H1 (cell line): ENCODE data around the gene AQP2. TPM values are rescaled to one million over a fixed set of nuclear protein-coding genes. Genes with fewer than 3 reads are reported as not detected.

Experiments used
- CTCF ChIA-PET: fragments of 300-600 bp; sonication (Branson Sonifier 250); formaldehyde crosslinking; loops from one replicate; lab custom pipeline; 2021; ENCODE audit not compliant: partially characterized antibody; lab: Charles Lee
- POLR2A ChIA-PET: fragments of 300-600 bp; sonication (Branson Sonifier 250); formaldehyde crosslinking; loops from one replicate; lab custom pipeline; 2021; ENCODE audit warnings: inconsistent platforms; ENCODE audit not compliant: partially characterized antibody; lab: Charles Lee
- DNase-seq, 2 experiments: peaks; one replicate each; pipeline versions ENCODE4 v3.0.0 to v3.0.0-alpha.2; 2010 to 2022; ENCODE audit warnings: low spot score in 2 of 2, low read depth in 1 of 2, mixed read lengths in 1 of 2
- FAIRE-seq: peaks from 2 replicates; lab custom pipeline; 2011; peaks lifted over from hg19 to GRCh38; lab: Jason Lieb, UNC
- H2AFZ ChIP-seq: 2 replicates; pipeline ENCODE4 v1.8.1; 2012; ENCODE audit warnings: low read length, inconsistent platforms
- H2AK5ac ChIP-seq: 2 replicates; pipeline ENCODE4 v1.6.1; 2013; ENCODE audit warnings: low read depth, low read length
- H2BK120ac ChIP-seq: replicated peaks from 2 replicates; pipeline ENCODE3; 2013; ENCODE audit warnings: low read depth, low read length, inconsistent platforms
- H2BK12ac ChIP-seq: 2 replicates; pipeline ENCODE4 v1.6.1; 2013; ENCODE audit warnings: low read depth, low read length
- H2BK15ac ChIP-seq: 2 replicates; pipeline ENCODE4 v1.6.1; 2013; ENCODE audit warnings: low read length
- H2BK20ac ChIP-seq: 2 replicates; pipeline ENCODE4 v1.6.1; 2013; ENCODE audit warnings: low read length
- H2BK5ac ChIP-seq: 2 replicates; pipeline ENCODE4 v1.6.1; 2013; ENCODE audit warnings: low read depth, low read length
- H3K14ac ChIP-seq: 2 replicates; pipeline ENCODE4 v1.6.1; 2013; ENCODE audit warnings: inconsistent platforms; ENCODE audit not compliant: insufficient read length
- H3K18ac ChIP-seq: 2 replicates; pipeline ENCODE4 v1.6.1; 2013; ENCODE audit warnings: low read length; ENCODE audit errors: extremely low read depth
- H3K23ac ChIP-seq: 2 replicates; pipeline ENCODE4 v1.6.1; 2013; ENCODE audit warnings: inconsistent platforms; ENCODE audit not compliant: insufficient read length
- H3K23me2 ChIP-seq: 2 replicates; pipeline ENCODE4 v1.6.1; 2013; ENCODE audit warnings: low read depth, low read length
- H3K27ac ChIP-seq: 2 replicates; pipeline ENCODE4 v1.6.1; 2011; ENCODE audit warnings: low read depth, low read length, inconsistent platforms
- H3K27me3 ChIP-seq, 4 experiments: replicated peaks in 1 of 4; 1 replicate in 1 of 4; 2 replicates in 3 of 4; pipeline versions ENCODE4 v1.6.1 to v1.8.1; 2011 to 2013; ENCODE audit warnings: low read length in 3 of 4, mild to moderate bottlenecking in 3 of 4, inconsistent platforms in 2 of 4, mixed read lengths in 2 of 4, moderate library complexity in 1 of 4; ENCODE audit not compliant: control insufficient read depth in 3 of 4, insufficient read depth in 3 of 4; ENCODE audit errors: extremely low read depth in 1 of 4
- H3K36me3 ChIP-seq, 4 experiments: 2 replicates each; pipeline versions ENCODE4 v1.6.1 to v1.8.1; 2011 to 2013; ENCODE audit warnings: mild to moderate bottlenecking in 4 of 4, low read length in 3 of 4, moderate library complexity in 2 of 4, control low read depth in 1 of 4, inconsistent platforms in 1 of 4; ENCODE audit not compliant: insufficient read depth in 4 of 4, control insufficient read depth in 2 of 4
- H3K4ac ChIP-seq: replicated peaks from 2 replicates; pipeline ENCODE3; 2013; ENCODE audit warnings: low read length, low read depth, mixed read lengths, inconsistent platforms; ENCODE audit not compliant: insufficient read length
- H3K4me1 ChIP-seq, 4 experiments: replicated peaks in 1 of 4; 1 replicate in 1 of 4; 2 replicates in 3 of 4; pipeline versions ENCODE4 v1.6.1 to v1.8.1; 2011 to 2013; ENCODE audit warnings: low read length in 3 of 4, inconsistent platforms in 2 of 4, mixed read lengths in 1 of 4; ENCODE audit not compliant: insufficient read depth in 4 of 4, control insufficient read depth in 3 of 4
- H3K4me2 ChIP-seq, 2 experiments: 2 replicates each; pipeline versions ENCODE4 v1.6.1 to v1.8.1; 2011 to 2013; ENCODE audit warnings: low read depth in 2 of 2, low read length in 2 of 2, control low read depth in 1 of 2, inconsistent platforms in 1 of 2, mild to moderate bottlenecking in 1 of 2; ENCODE audit not compliant: insufficient read depth in 1 of 2
- H3K4me3 ChIP-seq, 4 experiments: fragments of 200-600, 300-600 bp in 1 of 4; sonication (generic), shearing (Covaris generic), sonication (Bioruptor Twin) in 1 of 4; 2 replicates each; pipeline versions ENCODE4 v1.5.1 to v1.8.1; 2011 to 2016; ENCODE audit warnings: low read length in 4 of 4, low read depth in 3 of 4, control low read depth in 2 of 4, inconsistent platforms in 2 of 4, mild to moderate bottlenecking in 2 of 4, mixed read lengths in 1 of 4, moderate library complexity in 1 of 4; ENCODE audit not compliant: insufficient read depth in 2 of 4; ENCODE audit errors: extremely low read depth in 1 of 4
- H3K56ac ChIP-seq: replicated peaks from 2 replicates; pipeline ENCODE3; 2013; ENCODE audit warnings: low read depth, mild to moderate bottlenecking, mixed read lengths, low read length, inconsistent platforms; ENCODE audit not compliant: insufficient read length
- H3K79me1 ChIP-seq: 2 replicates; pipeline ENCODE4 v1.6.1; 2013; ENCODE audit warnings: low read depth, low read length, control low read depth
- H3K79me2 ChIP-seq, 2 experiments: 2 replicates each; pipeline versions ENCODE4 v1.6.1 to v1.8.1; 2012 to 2013; ENCODE audit warnings: low read length in 2 of 2, mild to moderate bottlenecking in 2 of 2, inconsistent platforms in 1 of 2; ENCODE audit not compliant: insufficient read depth in 2 of 2, control insufficient read depth in 1 of 2
- H3K9ac ChIP-seq, 4 experiments: replicated peaks in 1 of 4; 1 replicate in 1 of 4; 2 replicates in 3 of 4; pipeline versions ENCODE4 v1.6.1 to v1.8.1; 2011 to 2013; ENCODE audit warnings: low read depth in 3 of 4, low read length in 3 of 4, control low read depth in 2 of 4, mild to moderate bottlenecking in 2 of 4, moderate library complexity in 2 of 4, inconsistent platforms in 1 of 4; ENCODE audit errors: extremely low read depth in 1 of 4
- H3K9me3 ChIP-seq, 2 experiments: 2 replicates each; pipeline versions ENCODE4 v1.6.1 to v1.8.1; 2012 to 2013; ENCODE audit warnings: mild to moderate bottlenecking in 2 of 2, moderate library complexity in 2 of 2, control low read depth in 1 of 2, inconsistent platforms in 1 of 2, low read depth in 1 of 2, low read length in 1 of 2, mixed read lengths in 1 of 2; ENCODE audit not compliant: insufficient read depth in 2 of 2
- H4K20me1 ChIP-seq, 2 experiments: replicated peaks in 1 of 2; 2 replicates each; pipeline versions ENCODE3 to v1.8.1; 2011 to 2013; ENCODE audit warnings: inconsistent platforms in 2 of 2, low read length in 2 of 2, mild to moderate bottlenecking in 1 of 2; ENCODE audit not compliant: insufficient read depth in 2 of 2, control insufficient read depth in 1 of 2
- H4K5ac ChIP-seq: 2 replicates; pipeline ENCODE4 v1.6.1; 2013; ENCODE audit warnings: low read length, low read depth, mixed read lengths, inconsistent platforms; ENCODE audit not compliant: insufficient read length
- H4K8ac ChIP-seq: 2 replicates; pipeline ENCODE4 v1.8.0; 2013; ENCODE audit warnings: mild to moderate bottlenecking, moderate library complexity, low read length, inconsistent platforms; ENCODE audit not compliant: insufficient read depth; ENCODE audit errors: extremely low read depth
- H4K91ac ChIP-seq: replicated peaks from 2 replicates; pipeline ENCODE3; 2013; ENCODE audit warnings: low read length, mixed read lengths, inconsistent platforms; ENCODE audit not compliant: insufficient read length
- BACH1 ChIP-seq: IDR thresholded peaks from 2 replicates; pipeline ENCODE4 v1.6.1; 2012; ENCODE audit warnings: low read length, improper control_type of control experiment
- CBX8 ChIP-seq: fragments of 300-800, 300-1000 bp; sonication (generic); IDR thresholded peaks from 2 replicates; pipeline ENCODE4 v1.7.1; 2016; ENCODE audit warnings: low read depth, low read length, borderline replicate concordance
- E2F6 ChIP-seq: IDR thresholded peaks from 2 replicates; pipeline ENCODE4 v1.6.1; 2012; ENCODE audit warnings: inconsistent platforms
- EP300 ChIP-seq, 2 experiments: IDR thresholded peaks; 1 replicate in 1 of 2; 2 replicates in 1 of 2; pipeline ENCODE4 v1.6.1; 2011 to 2012; ENCODE audit warnings: low read depth in 2 of 2, low read length in 2 of 2, mild to moderate bottlenecking in 2 of 2, borderline replicate concordance in 1 of 2, inconsistent platforms in 1 of 2, moderate library complexity in 1 of 2
- GTF2F1 ChIP-seq: IDR thresholded peaks from 2 replicates; pipeline ENCODE4 v1.6.1; 2012; ENCODE audit warnings: low read depth, low read length, improper control_type of control experiment, borderline replicate concordance
- MAX ChIP-seq: IDR thresholded peaks from 2 replicates; pipeline ENCODE4 v1.6.1; 2012; ENCODE audit warnings: inconsistent platforms
- POLR2AphosphoS5 ChIP-seq: IDR thresholded peaks from 2 replicates; pipeline ENCODE4 v1.6.1; 2011; ENCODE audit warnings: low read depth, low read length
- RAD21 ChIP-seq, 2 experiments: IDR thresholded peaks in 1 of 2; conservative IDR thresholded peaks in 1 of 2; 2 replicates each; pipeline ENCODE4 v1.6.1; 2011; ENCODE audit warnings: low read depth in 2 of 2, low read length in 2 of 2, improper control_type of control experiment in 1 of 2, inconsistent platforms in 1 of 2, mild to moderate bottlenecking in 1 of 2, moderate library complexity in 1 of 2
- RFX5 ChIP-seq: IDR thresholded peaks from 2 replicates; pipeline ENCODE4 v1.6.1; 2011; ENCODE audit warnings: low read depth, low read length, improper control_type of control experiment, borderline replicate concordance
- TAF1 ChIP-seq: IDR thresholded peaks from 2 replicates; pipeline ENCODE4 v1.6.1; 2011; ENCODE audit warnings: mild to moderate bottlenecking, low read depth, low read length
- WGBS, 2 experiments: shearing (Covaris generic) in 1 of 2; methylation state at CpG; one replicate each; pipeline versions ENCODE4 v1.1.6 to v1.1.7; 2013 to 2015; ENCODE audit warnings: low lambda C conversion rate in 2 of 2, mixed read lengths in 2 of 2, inconsistent platforms in 1 of 2, low coverage in 1 of 2, missing lambda C conversion rate in 1 of 2; ENCODE audit not compliant: insufficient replicate concordance in 2 of 2, insufficient coverage in 1 of 2, insufficient read length in 1 of 2; ENCODE audit errors: extremely low coverage in 1 of 2, missing lambda C conversion rate in 1 of 2; 5-methylcytosine and 5-hydroxymethylcytosine counted together
- polyA plus RNA-seq, 7 experiments: library from polyadenylated mRNA; depleted of rRNA in 3 of 7; stranded (reverse) in 5 of 7; unstranded in 2 of 7; fragments of >200 nt in 5 of 7; fragments of 200-250 nt in 2 of 7; gene quantifications; 1 replicate in 5 of 7; 2 replicates in 1 of 7; 4 replicates in 1 of 7; pipeline versions ENCODE4 v1.2.1 to v1.2.3, GENCODE V29; 2011 to 2013; ENCODE audit warnings: missing spikeins in 2 of 7, mixed read lengths in 2 of 7
- total RNA-seq: library from RNA; stranded (reverse); fragmentation: NEBNext Ultra II Directional; extraction: Animal tissue kit (Norgen Biotek cat#: 25700); gene quantifications from 2 replicates; pipeline ENCODE4 v1.2.1, GENCODE V29; 2021

Gene AQP2
- total and polyA plus RNA-seq, 2 of the 8 experiments (the other 6 are each of a cell fraction or from before 2014, with no cell fraction given), result not detected

- H3K79me2 ChIP-seq, result no peaks in the 10 kb centered on the region
- peaks cover 2 to 12% (median 6%) of the 10 kb centered on the region in 4 experiments for H3K4me1 ChIP-seq
- no peaks in the 10 kb centered on the region for H3K79me1 ChIP-seq
- H3K14ac ChIP-seq, result no peak overlapping the region
- H3K23ac ChIP-seq, result no peak overlapping the region
- no peaks in the 10 kb centered on the region for H3K27me3 ChIP-seq
- no peak overlapping the region for H4K91ac ChIP-seq
- 95% methylated on average over 10 of the region's 10 CpGs; no CpG with 5 or more reads in 1 of the 2 experiments for WGBS, 2 experiments
- H2BK20ac ChIP-seq, result no peak overlapping the region
- H3K23me2 ChIP-seq, result no peaks in the 10 kb centered on the region
- H2BK120ac ChIP-seq, result no peak overlapping the region
- H4K5ac ChIP-seq, result no peak overlapping the region
- no peak overlapping the region for H3K27ac ChIP-seq
- H4K20me1 ChIP-seq, result peaks cover 0 to 2% of the 10 kb centered on the region in 2 experiments
- DNase-seq (no peak), FAIRE-seq (no peak)
- H4K8ac ChIP-seq, result no peak overlapping the region
- POLR2A ChIA-PET, result interaction anchor here (1.0 to 1.7 kb wide), 3 partner anchors 21 to 215 kb away, joined by 3 to 6 read pairs (median 3); no protein-coding TSS in a partner anchor
- H2BK12ac ChIP-seq, result no peak overlapping the region
- no peak overlapping the region for H3K4me3 ChIP-seq
- no peak overlapping the region for H2BK15ac ChIP-seq
- CTCF ChIA-PET, result interaction anchor here (0.6 to 23.0 kb wide), 19 partner anchors 9 to 461 kb away, joined by 3 to 420 read pairs (median 5); partner anchors contain the start of genes AQP5, AQP6 and ASIC1
- no peak overlapping the region for H3K56ac ChIP-seq
- H3K36me3 ChIP-seq, result no peaks in the 10 kb centered on the region
- no peak overlapping the region for H3K4ac ChIP-seq
- H2AFZ ChIP-seq, result no peak overlapping the region
- H2AK5ac ChIP-seq, result no peak overlapping the region
- H3K4me2 ChIP-seq, result no peak overlapping the region
- H2BK5ac ChIP-seq, result no peak overlapping the region
- no peak overlapping the region for H3K9ac ChIP-seq
- no peak overlapping the region for H3K18ac ChIP-seq
- no peaks in the 10 kb centered on the region for H3K9me3 ChIP-seq
- TF ChIP-seq EP300 (IDR thresholded peaks at IDR 0.05; ENCODE audit: borderline replicate concordance in 1 of 2, low read depth in 2 of 2, low read length in 2 of 2) (no peak), TAF1 (no peak), BACH1 (no peak), CBX8 (no peak), E2F6 (no peak), RAD21 (IDR thresholded peaks at IDR 0.05 in 1 of 2, conservative IDR thresholded peaks at IDR 0.05 in 1 of 2; ENCODE audit: low read depth in 2 of 2, low read length in 2 of 2) (no peak), MAX (no peak), GTF2F1 (no peak), RFX5 (no peak), POLR2AphosphoS5 (no peak)
Measured at GRCh38 chr12:49980501-49981349, 30.2 kb downstream of the AQP2 start.
